HG03095 (cell line): ENCODE measurements around the gene SLC16A3.
"Not testable (repeated sequence)": the region's sequence is repeated elsewhere in the genome, so short reads cannot be mapped to it uniquely, and the experiment has no call there.

Experiments
- ATAC-seq: cut with Tn5 transposase; IDR thresholded peaks from one replicate; pipeline ENCODE4 v1.9.1; 2021; ENCODE audit warnings: moderate library complexity; ENCODE audit not compliant: unreplicated experiment

SLC16A3 gene

DNA sequence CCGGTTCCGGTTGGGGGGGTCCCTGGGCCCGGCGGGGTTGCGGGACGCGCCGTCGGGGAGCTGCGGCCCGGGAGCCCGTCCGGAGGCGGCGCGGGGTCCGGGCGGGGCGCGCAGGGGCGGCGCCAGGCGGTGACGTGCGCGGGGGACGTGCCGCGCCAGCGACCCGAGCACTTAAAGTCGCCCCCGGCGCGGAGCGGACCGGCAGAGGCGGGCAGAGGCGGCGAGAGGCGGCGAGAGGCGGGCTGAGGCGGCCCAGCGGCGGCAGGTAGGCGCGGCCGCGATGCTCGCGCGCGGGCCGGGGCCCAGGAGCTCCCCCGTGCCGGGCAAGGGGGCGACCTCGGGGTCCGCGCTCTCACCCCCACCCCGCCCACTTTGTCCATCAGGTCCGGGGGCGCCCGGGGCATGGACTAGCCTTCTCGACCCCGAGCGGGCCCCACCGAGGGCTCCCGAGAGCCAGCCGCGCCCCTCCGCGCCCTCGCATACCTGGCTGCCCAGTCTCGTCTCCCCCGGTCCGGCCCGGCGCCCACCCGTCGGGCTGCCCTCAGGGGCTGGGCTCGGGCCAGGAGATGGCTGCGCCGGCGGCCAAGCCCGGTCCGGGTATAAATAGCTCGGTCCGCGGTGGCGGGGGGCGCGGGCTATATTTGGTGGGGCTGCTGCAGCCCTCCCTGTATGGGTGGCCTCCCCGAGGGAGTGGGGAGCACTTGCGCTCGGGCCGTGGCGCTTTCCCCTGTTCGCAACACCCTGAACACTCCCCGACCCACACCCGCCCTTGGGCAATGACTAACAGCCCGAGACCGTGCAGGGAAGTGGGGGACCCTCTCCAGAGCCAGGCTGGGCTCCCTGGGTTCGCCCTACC lies at the start of gene SLC16A3:
Gene SLC16A3 (plus strand): TSS at position 201 of the 856 bp plus-strand sequence. CDS start 6,967 bp downstream, outside the sequence.
- peak; percentile 42 for ATAC-seq

DNA sequence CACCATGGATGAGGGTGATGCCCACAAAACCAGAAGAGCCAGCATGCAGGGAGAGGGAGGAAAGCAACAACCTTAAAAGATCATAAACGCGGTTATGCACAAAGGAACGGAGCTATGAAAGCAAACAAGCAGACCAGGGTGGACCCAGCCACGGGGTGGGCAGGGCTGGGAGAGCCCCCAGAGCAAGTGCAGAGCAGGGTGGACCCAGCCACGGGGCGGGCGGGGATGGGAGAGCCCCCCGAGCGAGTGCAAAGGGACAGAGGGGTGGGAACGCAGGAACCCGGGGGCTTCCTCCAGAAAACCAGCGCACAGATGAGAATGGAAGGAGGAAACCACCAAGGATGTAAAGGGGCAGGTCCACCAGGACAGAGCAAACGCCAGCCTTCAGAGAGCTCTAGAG lies 49.4 kb upstream of the SLC16A3 start:
- no peak for ATAC-seq

DNA sequence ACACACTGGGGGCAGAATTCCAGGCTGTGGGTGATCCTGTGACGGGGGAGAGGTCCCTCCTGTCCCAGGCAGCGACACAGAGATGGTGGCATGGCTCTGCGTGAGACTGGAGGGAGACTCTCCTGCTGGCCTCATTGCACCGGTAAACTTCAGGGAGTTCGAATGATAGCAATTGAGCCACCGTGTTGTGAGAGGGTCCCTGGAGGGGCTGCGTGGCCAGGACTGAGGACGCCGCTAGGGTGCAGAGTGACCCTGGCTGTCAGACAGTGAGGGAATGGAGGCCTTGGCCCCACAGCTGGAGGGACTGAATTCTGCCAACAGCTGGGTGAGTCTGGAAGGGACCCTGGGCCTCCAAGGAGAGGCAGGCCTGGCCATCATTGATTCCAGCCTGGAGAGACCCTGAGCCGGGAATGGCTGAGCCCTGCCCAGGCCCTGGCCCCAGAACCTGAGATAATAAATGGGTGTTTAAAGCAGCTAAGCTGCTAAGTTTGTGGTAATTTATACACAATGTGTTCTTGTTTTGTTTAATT lies 48.8 kb upstream of the SLC16A3 start:
- ATAC-seq: no peak

DNA sequence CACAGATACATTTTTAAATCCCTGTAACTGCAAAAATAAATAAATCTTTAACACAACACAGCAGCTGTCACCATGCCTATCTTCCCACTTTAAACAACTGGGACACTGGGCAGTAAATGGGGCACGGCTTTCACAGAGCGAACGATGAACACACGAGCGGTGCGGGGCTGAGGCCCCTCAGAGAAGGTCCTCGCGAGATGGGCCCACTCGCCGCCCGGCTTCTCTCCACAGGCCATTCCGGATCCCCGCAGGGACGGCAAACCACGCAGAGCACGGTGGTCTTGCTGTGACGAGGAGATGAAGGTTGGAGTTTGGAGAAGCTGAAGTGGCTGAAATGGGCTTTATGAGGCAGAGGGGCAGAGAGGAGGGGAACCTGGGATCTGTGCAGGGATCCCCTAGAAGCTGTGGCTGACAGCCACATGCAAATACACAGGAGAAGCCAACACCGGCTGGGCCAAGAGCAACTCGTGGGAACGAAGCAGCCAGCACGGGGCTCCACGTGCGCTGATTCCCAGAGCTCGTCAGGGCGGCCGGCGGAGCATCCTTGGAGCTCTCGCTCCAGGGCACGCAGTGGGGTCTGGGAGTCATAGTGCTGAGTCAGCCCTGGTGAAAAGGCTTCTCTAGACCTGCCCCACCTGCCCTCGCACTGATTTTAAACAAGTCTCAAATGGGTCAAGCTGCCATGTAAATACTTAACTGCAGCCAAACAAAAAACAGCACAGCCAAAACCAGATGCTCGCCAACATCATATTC lies 47.9 kb upstream of the SLC16A3 start:
- ATAC-seq: no peak

DNA sequence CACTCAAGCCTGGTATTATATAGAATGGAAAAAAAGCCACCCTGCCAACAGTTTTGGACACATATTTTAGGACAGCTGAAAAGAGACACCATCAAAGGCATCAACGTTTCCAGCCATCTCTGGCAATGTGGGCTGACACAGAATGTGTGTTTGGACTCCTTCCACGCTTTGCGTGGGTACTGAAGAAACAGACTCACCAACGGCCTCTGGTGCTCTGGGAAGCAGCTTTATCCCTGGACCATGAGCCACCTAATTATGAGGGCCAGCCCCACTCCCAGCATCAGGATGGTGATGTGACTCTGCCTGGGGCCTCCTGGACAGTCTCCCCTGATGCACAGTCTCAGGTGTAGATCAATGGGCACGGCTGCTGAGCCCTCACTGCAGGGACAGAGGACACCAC lies 44.1 kb upstream of the SLC16A3 start:
- no peak for ATAC-seq

DNA sequence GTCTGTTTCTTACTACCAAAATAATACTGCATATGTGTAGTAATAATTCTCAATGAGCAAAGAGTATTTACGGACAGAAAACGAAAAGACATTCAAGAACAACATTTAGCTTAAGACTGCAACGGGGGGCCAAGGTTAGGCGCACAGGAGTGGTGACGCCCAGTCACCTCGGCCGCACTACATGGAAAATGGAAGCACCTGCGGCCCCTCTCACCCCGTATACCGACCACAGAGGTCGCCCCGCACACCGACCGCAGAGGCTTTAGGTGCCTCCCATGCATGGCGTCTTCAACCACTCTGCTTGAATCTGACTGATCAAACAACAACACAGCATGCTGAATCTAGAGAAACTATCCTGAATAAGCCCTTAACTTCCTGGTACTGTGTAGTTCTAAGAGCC lies 42.6 kb upstream of the SLC16A3 start:
- no peak for ATAC-seq

DNA sequence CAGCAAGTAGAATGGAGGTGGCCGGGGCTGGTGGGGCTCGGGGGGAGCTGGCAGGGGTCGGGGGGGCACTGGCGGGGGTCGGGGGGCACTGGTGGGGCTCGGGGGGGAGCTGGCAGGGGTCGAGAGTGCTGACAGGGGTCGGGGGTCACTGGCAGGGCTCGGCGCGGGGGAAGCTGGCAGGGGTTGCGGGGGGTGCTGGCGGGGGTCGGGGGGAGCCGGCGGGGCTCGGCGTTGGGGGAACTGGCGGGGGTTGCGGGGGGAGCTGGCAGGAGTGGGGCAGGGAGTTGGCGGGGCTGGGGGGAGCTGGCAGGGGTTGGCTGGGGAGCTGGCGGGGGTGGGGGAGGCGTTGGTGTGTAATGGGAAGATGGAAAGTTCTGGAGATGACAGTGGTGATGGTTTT lies 41.3 kb upstream of the SLC16A3 start:
- ATAC-seq: no peak

DNA sequence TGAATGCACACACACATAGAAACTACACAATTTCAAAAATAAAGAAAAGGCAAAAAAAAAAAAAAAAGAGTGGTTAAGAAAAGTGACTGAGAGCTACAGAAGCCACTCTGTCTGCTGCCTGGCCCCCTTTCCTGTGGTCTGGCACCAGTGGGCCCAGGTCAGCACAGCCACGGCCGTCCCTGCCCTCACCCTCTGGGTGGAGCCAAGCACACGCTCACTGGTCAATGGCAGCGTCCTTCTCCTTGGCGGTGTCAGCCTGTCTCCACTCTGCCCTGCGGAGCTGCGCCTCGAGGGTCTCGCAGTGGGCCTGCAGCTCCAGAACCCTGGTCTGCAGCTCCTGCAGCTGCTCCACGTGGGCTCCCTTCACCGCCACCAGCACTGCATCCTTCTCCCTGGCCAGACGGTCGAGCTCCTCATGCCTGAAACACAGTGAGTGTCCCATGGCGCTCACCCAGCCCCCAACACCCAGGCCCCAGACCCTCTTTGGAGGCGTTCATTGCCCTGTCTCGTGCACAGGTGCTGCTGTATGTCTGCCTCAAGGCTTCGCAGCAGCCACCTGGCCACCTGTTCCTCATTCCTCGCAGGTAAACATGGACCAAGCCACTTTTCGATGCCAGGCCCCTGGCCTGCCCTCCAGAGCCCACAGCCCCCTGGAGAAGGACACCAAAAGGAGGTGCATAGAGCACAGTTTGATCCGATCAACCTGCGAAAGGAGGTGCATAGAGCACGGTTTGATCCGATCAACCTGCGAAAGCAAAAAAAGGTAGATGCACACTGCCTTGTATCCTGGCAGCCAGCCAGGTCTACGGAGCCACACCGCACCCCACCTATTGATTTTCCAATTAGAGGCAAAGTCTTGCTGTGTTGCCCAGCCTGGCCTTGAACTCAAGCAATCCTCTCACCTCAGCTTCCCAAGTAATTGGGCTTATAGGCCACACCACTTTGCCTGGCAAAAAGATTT lies 40.6 kb upstream of the SLC16A3 start:
- ATAC-seq: no peak

DNA sequence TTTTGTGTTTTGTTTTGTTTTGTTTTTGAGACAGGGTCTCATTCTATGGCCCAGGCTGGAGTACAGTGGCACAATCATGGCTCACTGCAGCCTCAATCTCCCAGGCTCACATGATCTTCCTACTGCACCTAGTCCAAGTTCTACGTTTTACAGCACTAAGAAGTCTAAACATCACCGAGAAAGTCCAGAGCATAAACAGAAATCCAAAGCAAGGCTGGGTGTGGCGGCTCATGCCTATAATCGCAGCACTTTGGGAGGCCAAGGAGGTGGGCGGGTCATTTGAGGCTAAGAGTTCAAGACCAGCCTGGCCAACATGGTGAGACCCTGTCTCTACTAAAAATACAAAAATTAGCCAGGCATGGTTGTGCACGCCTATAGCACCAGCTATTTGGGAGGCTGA lies 35.8 kb upstream of the SLC16A3 start:
- not testable (repeated sequence) for ATAC-seq

DNA sequence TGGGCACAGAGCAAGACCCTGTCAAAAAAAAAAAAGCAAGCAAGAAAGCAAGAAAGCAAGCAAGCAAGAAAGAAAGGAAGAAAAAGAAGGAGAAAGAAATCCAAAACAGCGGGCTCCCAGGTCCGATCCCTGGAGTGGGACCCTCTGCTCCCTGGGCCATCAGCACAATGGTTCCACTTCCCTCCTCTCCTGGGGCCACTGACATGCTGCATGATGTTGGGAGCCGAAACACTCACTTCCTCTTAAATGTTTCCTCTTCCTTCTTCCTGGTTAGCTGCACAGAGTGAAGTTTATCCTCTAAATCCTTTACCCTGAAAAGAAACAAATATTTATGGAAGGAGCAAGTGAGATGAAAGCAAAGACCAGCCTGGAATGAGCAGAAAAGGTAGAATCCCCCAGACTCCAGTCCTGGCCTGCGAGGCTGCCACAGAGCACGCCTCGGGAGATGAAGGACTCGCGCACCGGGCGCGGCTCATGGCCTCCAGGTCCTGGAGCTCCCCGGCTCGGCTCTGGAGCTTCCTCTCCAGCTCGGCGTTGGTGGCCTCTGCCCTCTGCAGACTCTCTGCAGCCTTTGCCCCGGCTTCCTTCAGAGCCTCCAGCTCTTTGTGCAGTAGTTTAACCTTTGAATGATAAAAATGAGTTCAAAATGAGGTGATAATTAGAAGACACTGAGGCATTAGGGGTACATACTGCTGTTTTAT lies 35.2 kb upstream of the SLC16A3 start:
- no peak for ATAC-seq

DNA sequence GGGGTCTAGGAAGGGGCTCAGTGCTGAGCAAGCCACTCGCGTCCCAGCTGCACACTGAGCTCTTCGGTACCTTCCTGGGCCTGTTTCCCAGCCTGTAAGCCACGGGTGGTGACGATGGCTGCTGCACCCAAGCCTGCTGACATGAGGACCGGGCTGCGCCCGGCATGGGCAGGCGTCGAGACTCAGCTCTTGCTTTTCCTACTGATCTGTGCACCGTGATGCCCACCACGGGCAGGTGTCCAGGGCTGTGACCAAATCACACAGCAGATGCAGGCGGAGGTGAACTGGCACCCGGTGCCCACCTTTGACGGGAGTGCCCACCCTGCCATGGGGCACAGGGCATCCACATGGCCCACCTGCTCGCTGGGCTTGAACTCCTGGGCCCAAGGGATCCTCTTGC lies 34.1 kb upstream of the SLC16A3 start:
- no peak for ATAC-seq

DNA sequence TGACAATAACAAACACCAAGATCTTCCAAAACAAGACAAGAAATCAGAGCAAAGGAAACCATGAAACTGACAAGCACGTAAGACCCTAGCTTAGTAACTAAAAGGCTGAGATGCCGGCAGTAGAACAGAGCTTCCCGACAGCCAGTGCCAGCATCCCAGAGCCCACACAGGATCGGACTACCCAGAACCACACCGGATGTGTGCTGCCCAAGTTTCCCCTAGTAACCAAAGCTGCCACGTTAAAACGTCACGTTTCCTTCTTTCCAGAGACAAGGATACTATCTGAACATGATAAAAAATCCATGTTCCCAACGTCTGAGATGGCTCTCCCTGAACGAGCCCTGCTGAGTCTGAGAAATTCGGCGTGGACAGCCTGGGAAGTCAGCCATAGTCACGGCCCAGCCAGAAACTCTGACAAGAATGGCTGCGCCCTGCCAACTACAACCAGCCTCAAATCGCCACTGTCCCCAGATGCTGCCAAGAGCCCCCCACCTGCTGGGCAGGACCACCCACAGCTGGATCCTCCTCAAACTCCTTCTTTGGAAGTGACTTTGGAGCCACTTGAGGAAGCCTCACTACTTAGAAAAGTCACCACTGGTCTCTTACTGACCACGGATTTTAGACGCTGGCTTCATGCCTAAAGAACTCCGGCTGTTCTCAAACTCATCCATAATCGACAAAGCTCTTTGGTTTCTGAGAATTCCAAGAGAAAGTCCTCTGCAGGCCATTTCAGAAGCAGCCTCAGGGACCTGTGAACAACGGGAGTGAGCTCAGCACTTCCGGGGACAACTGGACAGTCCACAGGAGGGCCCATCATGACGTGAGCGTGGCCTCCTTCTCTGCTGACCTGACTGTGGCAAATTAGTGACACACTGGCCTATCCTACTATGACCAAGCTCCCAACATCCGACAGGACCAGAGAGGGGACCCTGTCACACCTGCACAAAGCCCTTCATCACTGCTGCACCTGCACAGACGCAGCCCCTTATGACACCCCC lies 32.9 kb upstream of the SLC16A3 start:
- ATAC-seq: no peak

DNA sequence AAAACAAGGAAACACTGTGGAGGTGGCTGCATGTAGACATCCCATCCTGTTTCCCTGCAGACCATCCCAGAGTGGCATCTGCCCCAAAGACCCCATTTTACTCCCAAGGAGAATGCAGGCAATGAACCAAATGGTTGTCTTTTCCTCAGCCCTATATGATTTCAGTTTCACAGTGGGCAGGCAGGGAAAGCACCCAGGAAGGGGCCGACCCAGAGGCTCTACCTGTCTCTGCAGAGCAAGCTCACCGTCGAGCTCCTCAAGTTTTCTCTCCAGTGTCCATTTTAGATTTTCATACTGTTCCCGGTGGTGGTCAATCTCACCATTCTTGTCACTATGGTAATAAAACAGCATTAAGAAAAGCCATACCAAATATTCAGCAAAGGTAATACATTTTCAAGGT lies 30.8 kb upstream of the SLC16A3 start:
- ATAC-seq: no peak

DNA sequence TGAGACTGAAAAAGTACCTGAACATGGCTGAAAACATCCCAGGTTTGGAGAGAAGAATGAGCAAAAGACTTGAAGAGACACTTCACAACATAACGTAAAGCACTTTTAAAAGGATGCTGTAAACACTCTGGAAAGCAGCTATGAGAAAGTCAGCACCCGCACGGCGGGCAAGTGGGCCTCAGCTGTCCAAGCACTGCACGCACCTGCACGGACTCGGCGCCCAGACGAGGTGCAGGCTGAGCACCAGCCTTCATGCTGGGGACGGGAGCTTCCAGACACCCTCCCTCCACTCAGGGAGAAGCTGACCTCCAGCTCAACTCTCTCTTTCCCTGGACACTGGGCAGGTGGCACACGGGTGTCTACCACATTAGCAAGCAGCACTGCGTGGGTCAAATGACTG lies 29.3 kb upstream of the SLC16A3 start:
- ATAC-seq: no peak

DNA sequence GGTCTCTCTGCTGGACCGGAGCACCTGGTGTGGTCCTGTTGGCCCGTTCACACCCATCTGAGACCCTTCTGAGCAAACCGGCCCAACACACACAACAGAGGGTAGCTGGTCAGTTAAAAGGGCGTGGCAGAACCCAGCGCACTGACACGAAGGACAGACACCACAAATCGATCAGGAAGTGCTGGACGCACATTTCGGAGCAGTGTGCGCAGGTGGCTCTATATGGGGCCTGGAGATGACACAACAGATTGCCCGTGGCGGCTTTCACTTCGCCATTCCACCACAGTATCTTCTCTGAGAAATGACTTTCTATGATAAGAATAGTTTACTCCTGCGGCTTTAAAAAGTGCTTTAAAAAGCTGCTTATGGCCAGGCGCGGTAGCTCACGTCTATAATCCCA lies 28.7 kb upstream of the SLC16A3 start:
- no peak for ATAC-seq

DNA sequence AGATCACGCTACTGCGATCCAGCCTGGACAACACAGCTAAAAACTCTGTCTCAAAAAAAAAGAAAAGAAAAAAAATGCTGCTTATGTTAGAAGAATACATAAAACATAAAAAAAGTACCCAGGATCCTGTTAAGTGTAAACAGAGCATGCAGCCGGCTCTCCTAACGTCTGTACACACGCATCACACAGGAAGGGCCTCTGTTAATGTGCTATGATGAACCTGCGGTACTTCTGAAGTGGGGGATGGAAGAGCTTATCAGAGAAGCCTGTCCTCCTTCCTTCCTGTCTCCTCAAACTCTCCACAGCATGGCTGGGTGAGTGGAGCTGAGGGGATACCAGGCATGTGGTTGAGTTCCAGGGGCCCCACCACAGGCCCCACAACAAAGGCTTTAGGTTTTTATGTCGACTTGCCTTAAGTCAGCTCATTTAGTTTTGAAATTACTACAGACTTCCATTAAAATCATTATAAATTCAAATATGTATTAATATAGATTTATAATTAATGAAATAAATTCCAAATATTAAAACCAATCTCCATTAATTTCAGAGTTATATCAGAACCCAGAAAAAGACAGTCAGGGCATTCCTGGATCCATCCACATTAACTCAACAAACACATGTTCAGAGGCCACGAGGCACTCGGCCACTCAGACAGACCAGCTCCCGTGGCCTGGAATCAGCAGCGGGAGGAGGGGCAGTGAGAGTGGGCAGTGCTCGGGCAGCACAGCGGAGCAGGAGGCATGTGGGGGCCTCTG lies 27.9 kb upstream of the SLC16A3 start:
- no peak for ATAC-seq

DNA sequence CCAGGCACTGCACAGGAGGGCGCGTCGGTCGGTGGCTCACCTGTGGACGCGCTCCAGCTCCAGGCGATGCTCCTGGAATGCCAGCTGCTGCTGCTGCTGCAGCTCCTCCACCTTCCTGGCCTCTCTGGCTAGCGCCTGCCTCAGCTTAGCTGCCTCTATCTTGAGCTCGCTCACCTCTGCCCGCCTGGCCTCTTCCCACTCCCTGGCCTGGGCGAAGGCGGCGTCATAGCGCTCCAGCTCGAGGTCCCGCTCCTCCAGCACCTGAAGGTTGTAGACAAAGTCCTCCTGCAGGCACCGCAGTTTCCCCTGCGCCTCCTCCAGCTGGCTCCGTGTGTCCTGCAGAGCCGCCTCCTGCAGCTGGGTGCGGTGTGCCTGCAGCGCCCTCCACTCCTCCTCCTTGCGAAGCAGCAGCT lies 27.3 kb upstream of the SLC16A3 start:
- ATAC-seq: no peak

DNA sequence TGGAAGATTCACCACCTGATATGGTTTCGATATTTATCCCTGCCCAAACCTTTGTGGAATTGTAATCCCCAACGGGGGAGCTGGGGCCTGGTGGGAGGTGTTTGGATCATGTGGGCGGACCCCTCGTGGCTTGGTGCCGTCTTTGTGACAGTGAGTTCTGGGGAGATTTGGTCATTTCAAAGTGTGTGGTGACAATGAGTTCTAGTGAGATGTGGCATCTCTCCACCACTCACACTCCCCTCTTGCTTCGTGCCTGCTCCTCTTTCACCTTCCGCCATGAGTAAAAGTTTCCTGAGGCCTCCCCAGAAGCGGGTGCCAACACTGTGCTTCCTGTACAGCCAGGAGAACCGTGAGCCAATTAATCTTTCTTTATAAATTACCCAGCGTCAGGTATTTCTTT lies 25.9 kb upstream of the SLC16A3 start:
- no peak for ATAC-seq
